Globus pallidus (tissue), 1 donor: ENCODE results near the gene TRIM67.
A peak's percentile ranks its signal among the peaks of the same experiment; 100 is the strongest.
"Not testable (repeated sequence)": the region's sequence is repeated elsewhere in the genome, so short reads cannot be mapped to it uniquely, and the experiment has no call there.

Source experiments
- DNase-seq: peaks from one replicate; pipeline ENCODE4 v3.0.0-alpha.2; 2015; ENCODE audit warnings: low spot score

The TRIM67 gene

DNA sequence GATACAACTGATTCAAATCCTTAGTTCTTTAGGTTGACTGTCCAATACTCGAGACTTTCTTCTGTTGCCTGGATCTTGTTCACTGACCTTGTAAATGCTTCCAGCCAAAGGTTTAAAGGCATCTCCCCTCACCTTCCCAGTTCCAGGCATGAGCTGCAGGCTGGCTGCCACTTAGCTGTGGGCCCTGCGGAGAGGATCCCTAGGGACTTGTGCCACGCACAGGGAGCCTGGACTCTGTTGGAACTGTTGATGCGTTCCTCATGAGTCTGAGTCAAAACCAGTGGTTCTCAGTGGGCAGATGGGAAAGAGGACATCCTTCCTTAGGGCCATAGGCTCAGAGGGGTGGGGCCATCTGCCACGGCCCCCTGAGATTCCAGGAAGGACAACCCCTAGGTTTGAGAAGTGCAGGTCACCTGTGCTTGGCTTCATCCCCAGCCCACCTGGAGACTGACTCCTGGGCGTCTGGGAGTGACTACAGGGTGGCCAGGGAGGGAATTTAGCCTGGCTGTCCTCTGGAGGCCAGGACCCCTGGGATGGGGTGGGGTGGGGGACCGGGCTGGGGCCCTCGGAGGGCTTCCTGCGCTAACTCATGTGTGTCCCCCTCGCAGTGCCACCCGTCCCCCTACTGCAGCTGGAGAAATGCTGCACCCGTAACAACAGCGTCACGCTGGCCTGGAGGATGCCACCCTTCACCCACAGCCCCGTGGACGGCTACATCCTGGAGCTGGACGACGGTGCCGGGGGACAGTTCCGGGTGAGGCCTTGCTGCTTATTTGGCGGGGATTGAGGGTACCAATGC, 41.6 kb downstream of the TRIM67 start:
- no peak for DNase-seq

DNA sequence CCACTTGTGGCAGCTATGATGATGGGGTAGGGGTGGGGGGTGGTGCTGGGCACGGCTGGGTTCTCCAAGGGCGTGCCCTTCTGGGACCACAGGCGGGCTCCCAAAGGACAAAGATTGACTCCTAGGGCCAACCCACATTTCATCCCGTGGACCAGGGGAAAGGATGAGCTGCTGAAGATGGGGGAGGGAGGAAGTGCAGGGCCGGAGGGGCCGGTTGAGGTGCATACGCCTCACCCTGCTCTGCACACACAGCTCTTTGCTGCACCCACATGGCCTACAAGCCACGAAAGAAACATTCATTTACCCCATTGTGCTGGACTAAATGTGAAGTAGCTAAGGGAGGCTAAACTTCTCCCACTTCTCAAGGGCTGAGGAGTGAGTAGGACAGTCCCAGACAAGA, 45.0 kb downstream of the TRIM67 start:
- DNase-seq, result peak; percentile 21

DNA sequence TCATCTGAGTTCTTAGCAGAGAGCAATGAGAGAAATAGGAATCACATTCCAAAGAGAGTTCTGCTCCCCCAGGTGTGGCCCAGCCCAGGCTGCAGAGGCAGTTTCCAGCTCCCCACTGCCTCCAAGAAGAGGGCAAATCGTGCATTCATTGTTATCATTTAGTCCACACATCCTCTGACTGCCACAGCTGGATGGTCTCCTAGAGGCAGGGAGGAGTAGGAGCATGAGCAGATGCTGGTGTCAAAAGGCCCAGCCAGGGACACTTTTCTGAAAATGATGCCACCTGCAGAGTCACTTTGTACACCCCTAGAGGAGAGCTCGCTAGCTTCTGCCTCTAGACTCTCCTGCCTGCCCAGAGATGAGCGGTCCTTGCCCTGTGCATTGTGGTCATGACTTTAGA, 45.6 kb downstream of the TRIM67 start:
- no peak for DNase-seq

DNA sequence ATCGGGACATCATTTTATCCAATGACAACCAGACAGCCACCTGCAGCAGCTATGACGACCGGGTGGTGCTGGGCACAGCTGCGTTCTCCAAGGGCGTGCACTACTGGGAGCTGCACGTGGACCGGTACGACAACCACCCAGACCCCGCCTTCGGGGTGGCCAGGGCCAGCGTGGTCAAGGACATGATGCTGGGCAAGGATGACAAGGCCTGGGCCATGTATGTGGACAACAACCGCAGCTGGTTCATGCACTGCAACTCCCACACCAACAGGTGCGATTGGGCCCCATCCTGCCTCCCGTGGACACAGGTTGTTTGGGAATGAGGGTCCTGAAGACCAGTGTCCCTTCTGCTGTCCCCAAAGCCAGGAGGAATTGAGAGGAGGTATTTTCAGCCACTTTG, 47.1 kb downstream of the TRIM67 start:
- no peak for DNase-seq

DNA sequence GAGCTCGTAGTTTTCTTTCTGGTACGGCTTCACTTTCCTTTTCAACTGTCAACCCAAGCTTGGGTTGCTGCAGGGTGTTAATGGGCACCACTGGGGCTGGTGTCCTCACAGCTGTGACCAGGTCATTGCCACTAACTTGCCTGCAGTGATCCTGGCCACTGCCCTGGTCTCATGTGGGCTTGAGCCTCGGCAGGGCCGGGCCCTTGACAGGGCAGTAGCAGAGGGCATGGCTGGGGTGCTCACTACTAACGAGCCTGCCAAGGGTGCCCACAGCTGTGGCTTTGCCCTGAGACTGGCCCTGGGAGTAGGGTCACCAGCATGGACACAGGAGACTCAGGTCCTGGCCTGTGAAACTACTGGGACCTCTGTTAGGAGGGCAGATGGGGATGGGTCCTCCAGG, 47.7 kb downstream of the TRIM67 start:
- no peak for DNase-seq

DNA sequence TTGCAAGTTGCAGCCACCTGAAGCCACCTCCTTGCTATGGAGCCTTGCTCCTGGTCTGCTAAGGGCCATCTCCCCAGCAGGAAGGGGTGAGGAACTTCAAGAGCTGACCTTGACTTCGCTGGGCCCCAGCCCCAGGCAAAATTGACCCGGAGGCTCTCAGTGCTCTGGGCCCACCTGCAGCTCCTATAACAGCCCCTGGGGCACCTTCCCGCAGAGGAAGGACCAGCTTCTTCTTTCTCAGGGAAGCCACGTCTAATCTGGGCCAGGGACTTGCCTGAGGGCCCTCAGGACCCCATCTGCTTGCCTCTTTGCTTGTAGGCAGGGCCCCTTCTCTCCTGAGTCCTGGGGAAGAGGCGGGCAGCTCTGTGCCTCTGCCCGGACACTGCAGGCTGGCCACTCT, 48.3 kb downstream of the TRIM67 start:
- DNase-seq, result no peak

DNA sequence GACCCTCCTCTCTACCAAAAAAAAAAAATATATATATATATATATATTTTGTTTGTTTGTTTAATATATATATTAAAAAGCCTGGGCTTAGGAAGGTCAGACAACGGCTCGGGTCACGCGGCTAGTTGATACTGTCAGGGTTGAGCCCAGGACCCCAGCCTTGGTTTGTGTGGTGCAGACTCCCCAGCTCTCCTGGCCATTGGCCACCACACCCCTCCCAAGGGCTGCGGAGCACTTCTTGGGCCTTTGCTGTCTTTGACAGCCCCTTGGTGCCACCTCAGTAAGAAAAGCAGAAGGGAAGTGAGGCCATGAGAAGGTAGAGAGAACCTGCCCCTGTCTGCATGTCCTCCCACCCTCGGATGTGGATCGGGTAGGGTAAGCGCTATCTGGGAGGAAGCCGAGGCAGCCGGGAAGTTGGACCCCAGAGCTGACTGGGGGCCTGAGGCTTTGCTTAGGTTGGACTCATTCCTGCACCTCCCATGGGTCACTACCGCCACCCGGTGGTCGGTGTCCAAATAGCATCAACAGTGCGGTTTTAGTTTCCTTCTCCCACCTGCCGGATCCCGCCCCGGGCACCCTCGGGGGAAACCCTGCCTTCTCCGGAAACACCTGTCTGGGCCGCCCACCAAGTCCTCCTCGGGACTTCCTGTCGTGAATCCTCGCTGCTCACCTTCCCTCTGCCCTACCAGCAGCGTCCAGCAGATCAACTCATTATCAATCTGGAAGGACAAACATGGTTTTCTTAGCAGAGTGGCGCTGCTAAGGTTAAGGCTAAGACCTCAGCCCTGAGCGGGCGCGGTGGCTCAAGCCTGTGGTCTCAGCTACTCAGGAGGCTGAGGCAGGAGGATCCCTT, 49.4 kb downstream of the TRIM67 start:
- peak; percentile 58 for DNase-seq

DNA sequence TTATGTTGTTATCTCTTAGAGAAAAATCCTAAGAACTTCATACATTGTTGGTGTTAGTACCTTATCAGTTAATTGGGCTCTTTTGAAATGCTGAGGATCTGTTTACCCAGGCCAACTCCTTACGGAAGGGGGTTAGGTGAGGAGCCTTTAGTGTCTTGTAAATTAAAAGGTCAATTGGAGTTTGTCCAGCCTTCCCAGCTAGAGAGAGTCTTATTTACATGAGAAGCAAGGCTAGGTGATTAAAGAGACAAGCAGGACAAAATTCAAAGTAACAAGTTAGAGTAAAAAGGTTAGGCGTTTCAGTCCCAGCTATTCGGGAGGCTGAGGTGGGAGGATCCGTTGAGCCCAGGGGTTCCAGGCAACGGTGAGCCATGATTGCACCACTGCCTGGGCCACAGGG, 50.4 kb downstream of the TRIM67 start:
- DNase-seq, result not testable (repeated sequence)

DNA sequence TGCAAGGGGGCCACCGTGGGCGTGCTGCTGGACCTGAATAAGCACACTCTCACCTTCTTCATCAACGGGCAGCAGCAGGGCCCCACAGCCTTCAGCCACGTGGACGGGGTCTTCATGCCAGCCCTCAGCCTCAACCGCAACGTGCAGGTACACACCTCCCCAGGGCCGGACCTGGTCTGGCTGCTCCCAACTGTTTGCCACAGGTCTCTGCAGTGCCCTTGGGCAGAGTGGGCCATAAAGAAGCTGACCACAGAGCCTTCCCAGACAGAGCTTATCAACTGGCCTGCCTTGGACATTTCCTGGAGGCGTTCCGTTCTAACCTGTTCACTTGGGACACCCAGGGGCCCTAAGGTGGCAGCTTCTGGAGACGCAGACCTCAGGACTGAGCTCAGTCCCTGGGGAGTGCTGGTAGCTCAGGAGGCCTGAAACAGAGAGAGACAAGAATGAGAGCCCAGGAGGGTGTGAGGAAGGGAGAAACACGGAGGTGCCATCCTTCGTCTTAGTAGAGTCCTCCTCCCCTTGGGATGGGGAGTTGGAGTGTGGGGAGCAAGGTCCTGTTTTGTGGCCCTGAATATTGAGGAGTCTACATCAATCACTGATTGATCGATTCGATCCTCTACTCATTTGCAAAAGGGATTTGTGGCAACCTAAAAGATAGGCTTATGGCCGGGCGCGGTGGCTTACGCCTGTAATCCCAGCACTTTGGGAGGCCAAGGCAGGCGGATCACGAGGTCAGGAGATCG, 52.1 kb downstream of the TRIM67 start:
- DNase-seq, result no peak

DNA sequence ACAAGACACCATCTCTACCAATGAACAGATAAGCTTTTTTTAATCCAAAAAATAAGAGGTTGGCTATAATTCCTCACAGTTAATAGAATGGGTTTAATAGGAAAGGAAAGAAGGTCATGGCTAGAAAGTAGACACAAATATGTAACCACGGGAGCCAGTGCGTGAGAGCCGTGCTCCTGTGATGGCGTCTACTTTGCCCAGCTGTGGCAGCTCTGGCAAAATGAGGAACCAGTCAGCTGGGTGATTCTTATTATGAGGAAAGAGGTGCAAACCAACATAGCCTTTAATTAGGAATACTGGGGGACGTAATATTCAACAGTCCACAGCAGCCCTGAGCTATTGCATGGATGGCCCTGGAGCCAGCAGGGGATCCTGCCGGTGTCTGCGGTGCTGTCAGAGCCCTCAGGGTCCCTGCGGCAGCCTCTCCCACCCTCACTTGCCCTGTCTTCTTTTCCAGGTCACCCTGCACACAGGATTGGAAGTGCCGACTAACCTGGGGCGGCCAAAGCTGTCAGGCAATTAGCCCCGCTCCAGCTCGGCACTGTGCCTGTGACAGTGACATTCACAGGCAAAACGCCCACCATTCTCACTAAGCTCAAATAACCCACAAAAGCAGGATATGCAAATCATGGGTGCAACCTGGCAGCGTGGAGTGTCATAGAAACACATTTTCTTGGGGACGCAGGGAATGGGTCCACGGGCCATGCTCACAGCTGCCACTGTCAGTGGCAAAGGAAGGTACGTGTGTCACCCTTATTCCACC, 53.2 kb downstream of the TRIM67 start:
- no peak for DNase-seq

DNA sequence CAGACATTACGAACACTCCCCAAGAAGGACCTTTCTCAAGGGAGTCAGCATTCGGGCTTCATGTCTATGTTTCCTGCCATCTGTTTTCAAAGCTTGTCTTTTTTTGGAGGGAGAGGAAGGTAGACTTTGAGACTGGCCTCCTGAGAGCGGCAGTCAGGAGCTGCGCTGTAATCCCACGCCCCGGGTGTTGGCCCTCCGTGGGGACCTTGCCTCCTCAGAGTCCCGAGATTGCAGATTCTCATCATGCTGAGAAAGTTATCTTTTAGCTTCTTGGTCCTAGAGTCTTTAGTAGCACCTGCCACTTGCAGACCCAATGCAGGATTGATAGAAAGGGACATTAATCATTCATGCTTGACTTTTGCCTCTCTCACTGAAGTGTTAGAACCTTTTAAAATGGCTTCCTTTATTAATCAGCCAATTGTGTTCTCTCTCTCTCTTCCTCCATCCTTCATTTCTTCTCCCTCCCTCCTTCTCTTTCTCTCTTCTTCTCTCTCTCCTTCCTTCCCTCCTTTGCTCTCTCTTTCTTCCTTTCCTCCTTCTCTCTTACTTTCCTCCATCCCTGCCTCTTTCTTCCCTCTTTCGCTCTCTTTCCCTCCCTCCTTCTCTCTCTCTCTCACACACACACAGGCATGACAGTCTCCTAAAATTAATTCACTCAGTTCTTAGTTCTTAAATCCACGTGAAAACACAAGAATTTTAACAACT, 54.0 kb downstream of the TRIM67 start:
- DNase-seq, result no peak

DNA sequence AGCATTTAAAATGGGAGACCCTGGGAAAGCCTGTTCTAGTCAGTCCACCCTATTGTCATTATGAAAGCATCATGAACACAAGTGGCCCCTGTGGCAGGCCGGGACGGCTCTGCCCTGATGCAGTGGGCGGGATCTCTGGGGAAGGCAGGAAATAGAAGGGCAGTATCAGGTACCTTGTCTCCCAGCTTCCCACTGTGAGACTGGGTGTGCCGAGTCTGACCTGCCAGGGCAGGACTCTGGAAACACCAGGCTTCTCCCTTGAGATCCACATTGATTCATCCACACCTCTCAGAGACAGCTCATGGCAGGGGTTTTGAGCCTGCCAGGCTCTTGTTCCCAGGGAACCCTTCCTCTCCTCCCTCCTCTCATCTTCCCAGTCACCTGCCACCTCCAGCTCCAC, 54.6 kb downstream of the TRIM67 start:
- DNase-seq, result no peak

DNA sequence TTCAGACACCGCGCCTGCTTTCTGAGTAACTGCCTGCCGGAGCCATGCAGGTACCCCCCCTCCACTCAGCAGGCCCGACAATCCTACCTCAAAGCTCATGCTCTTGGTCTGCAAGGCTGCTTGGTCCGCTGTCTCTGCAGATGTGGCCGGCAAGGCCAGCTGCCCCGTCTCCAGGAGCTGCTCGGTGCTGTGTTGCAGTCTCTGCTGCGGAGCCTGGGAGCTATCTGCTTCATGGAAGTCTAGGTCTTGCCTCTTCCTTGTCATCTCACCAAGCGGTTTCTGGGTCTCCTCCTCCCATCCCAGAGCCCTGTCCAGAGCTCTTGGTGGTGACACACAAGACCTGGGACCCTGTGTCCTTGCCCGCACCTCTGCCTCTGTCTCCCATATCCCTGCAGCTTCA, 55.2 kb downstream of the TRIM67 start:
- no peak for DNase-seq

DNA sequence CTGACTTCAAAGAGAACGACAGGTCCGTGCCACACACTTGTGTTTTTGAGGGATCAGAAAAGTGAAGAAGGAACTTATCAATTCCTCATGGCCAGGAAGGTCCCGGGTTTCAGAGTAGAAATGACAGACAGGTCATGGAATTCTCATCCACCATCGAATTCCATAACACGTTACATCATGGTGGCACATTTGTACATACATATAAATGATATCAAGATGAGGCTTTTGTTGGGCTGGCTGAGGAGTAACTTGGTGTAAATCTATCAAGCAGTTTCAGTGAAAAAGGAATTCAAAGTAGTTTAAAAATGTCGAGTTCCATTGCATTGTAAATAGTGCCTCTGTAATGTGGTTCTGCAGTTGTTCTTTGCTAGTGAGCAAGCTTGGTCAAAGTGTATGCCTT, 56.2 kb downstream of the TRIM67 start:
- no peak for DNase-seq

DNA sequence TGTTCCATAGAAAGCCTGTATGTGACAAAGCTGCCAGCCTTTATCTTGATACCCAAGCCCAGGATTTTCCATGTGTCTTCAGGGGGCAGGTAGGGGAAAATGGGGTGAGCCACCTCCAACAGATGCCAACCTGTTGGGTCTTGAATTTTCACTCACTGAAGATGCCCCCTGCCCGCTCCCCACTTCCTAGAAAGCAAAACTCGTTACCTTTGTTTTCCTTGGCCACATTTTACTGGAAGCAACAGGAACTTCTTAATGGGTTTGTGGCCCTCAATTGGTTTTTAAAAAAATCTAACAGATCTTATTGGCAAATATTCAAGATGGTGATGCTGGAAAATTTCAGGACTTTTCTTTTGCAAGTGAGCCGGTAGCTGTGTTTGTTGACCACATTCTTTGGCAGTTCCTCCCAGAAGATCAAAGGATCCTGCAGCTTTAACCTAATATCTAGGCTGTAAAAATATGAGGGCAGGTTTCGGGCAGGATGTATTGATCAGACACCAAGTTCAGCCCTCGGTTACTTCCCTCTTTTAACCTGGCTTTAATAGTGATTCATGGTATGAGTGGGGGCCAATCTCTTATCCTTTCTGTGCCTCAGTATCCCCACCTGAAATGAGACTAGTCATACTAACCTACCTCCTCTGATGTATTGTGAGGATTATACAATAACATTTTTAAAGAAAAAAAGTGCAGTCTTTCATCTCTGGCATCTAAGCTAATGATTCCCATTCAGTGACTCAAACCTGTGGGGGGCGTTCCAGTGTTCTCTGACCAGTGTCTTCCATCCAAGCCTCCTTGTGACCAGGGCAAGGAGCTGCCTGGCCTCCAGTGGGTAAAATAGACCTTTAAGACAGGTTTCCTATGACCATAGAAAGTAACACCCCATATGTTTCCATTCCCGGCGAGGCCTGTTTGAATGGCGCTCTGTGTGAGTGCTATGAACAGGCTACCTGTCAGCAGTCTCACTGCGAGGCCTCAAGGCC, 57.9 kb downstream of the TRIM67 start:
- DNase-seq, result no peak

DNA sequence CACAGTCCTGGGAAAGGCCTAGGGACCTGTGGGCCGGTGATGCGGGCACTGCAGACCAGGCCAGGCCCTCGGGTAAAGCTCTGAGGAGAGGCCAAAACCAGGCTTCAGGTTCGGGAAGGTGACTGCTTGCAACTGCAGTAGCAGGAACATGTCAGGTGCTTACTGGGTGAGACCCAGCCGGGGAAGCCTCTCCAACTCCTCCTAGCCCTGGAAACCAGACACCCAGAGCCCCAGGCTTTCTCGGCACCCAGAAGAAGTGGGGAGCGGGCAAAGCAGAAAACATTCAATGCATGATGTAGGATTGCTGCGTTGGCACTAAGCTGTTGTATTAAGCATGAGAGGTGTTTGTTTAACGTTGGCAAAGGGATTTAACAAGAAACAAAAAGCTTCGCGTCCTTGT, 58.9 kb downstream of the TRIM67 start:
- DNase-seq, result no peak

DNA sequence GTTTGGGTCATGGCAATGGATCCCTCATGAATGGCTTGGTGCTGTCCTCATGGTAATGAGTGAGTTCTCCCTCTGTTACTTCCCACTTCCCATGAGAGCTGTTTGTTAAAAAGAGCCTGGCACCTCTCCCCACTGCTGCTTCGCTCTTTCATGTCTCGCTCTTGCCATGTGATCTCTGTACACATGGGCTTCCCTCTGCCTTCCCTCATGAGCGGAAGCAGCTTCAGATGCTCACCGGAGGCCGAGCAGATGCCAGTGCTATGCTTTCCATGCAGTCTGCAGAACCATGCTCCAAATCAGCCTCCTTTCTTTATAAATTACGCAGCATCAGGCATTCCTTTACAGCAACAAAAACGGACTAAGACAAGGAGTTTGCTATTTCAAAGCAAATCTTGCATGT, 64.3 kb downstream of the TRIM67 start:
- DNase-seq, result no peak

DNA sequence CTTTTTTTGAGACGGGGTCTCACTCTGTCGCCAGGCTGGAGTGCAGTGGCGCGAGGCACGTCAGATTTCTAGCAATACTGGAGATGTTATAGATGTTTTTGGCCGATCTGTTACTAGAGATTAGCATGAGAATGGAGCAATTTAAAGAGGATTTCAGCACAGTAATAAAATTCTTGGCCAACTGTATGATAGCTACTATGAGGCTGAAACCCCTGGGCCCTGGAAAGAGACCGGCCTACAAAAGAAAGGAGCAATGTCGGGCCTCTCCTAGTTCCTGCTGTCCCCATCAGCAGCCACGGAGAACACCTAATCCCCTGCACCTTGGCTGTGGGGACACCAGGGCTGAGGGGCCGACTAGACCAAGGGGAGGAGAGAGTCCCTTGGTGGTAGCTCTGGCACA, 69.7 kb downstream of the TRIM67 start:
- no peak for DNase-seq

DNA sequence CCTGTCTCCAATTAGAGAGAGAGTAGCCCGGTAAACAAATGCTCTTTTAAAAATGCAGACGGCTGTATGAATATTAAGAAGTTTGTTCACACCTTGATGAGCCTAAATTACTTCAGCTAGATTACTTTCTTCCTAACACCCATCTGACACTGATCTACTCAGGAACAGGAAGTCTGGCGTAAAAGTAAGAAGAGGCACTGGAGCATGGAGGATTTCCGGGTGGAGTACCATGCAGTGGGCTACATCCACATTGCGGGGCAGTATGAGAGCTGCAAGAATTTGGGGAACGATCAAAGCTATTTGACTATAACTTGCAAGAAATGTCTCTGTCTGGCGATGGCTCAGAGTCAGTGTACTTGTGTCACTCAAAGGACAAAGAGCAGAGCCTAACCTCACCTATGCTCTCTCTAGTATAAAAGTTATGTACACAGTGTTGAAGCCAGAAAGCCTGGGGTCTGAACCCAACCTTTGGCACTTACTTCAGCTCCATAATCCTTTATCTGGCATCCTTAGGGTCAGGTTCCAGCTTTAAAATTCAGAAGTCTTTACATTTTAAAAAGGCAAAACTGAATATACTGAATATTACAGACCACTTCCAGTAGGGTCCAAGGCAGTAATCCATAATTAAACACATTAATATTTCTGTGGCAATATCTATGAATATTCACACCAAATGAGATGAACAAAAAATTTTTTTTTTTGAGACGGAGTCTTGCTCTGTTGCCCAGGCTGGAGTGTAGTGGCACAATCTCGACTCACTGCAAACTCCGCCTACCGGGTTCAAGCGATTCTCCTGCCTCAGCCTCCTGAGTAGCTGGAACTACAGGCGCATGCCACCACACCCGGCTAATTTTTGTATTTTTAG, 71.2 kb downstream of the TRIM67 start:
- no peak for DNase-seq
